Measurements from ENCODE around the gene RTN4IP1.

Gene RTN4IP1

DNA sequence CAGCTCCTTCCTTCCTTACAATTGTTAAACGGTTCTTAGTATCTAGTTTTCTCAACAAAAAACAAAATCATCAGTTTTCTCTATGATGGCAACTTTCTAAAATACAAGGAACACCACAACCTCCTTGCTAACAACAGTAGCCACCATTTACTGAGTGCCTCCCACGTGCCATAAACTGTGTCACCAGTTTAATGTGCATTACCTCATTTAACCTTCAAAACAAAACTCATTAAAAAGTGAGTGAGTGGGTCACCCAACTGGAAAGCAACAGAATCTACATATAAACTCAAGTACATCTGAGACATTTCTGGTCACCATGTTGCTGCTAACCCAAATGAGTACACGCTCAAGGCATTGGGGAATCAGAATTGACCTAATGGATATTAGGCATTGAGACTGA, 11.0 kb downstream of the RTN4IP1 start:
- H3K4me3 ChIP-seq: no peak overlapping the region
- DNase-seq (ENCODE audit: low spot score in 2 of 2): no peak
- H3K9me3 ChIP-seq: no peaks in the 10 kb centered on the region
- H3K4me1 ChIP-seq: peaks cover 14% of the 10 kb centered on the region
- no peaks in the 10 kb centered on the region for H3K27me3 ChIP-seq (ENCODE audit: low read depth)
- in situ Hi-C loops (cut with MboI; ENCODE audit: low sequenced_read_pairs): no loop called here
- H3K36me3 ChIP-seq (replicated peaks): peaks cover 4% of the 10 kb centered on the region; the same call in 1 of the 2 replicates

- Histone ChIP-seq H3K4me3 (no peak overlapping the region), H3K36me3 (replicated peaks) (peaks cover 4% of the 10 kb centered on the region), H3K9me3 (no peaks in the 10 kb centered on the region), H3K4me1 (peaks cover 19% of the 10 kb centered on the region), H3K27me3 (ENCODE audit: low read depth) (no peaks in the 10 kb centered on the region)
- in situ Hi-C loops (cut with MboI; ENCODE audit: low sequenced_read_pairs): no loop called here
- no peak for DNase-seq (ENCODE audit: low spot score in 2 of 2)
These were observed 11.4 kb downstream of the RTN4IP1 start for GRCh38 chr6:106617857-106618256.

GRCh38 chr6:106617302-106617701, 12.0 kb downstream of the RTN4IP1 start:
- Histone ChIP-seq H3K4me3 (no peak overlapping the region), H3K9me3 (no peaks in the 10 kb centered on the region), H3K4me1 (peaks cover 19% of the 10 kb centered on the region), H3K36me3 (replicated peaks) (peaks cover 4% of the 10 kb centered on the region), H3K27me3 (ENCODE audit: low read depth) (no peaks in the 10 kb centered on the region)
- in situ Hi-C loops (cut with MboI; ENCODE audit: low sequenced_read_pairs): no loop called here
- DNase-seq (ENCODE audit: low spot score in 2 of 2): no peak

GRCh38 chr6:106614592-106615257, 14.6 kb downstream of the RTN4IP1 start:
- DNase-seq (ENCODE audit: low spot score in 2 of 2): no peak
- Histone ChIP-seq H3K9me3 (no peaks in the 10 kb centered on the region), H3K4me1 (peaks cover 19% of the 10 kb centered on the region), H3K36me3 (replicated peaks) (peaks cover 6% of the 10 kb centered on the region), H3K4me3 (no peak overlapping the region), H3K27me3 (ENCODE audit: low read depth) (no peaks in the 10 kb centered on the region)
- in situ Hi-C loops (cut with MboI; ENCODE audit: low sequenced_read_pairs): no loop called here

DNA sequence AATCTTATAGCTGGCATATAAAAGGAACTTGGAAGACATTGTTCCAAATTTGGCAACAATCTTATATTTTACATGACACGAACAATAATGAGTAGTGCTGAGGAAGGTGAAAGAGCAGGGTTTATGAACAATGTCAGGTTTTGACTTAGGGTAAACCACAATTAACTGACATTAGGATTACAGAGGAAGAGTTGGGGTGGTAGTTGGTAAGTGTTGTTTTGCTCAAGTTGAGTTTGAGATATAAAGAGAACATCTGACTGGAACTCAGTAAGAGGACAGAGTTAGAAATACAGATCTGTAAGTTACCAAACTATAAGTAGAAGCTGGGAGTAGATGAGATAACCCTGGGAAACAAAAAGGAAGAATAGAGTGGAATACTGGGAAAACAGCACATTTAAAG, 15.1 kb downstream of the RTN4IP1 start:
- no peaks in the 10 kb centered on the region for H3K27me3 ChIP-seq (ENCODE audit: low read depth)
- no peak for DNase-seq (ENCODE audit: low spot score in 2 of 2)
- H3K4me1 ChIP-seq: peaks cover 19% of the 10 kb centered on the region
- no peaks in the 10 kb centered on the region for H3K9me3 ChIP-seq
- H3K4me3 ChIP-seq: no peak overlapping the region
- in situ Hi-C loops (cut with MboI; ENCODE audit: low sequenced_read_pairs): no loop called here
- peaks cover 6% of the 10 kb centered on the region for H3K36me3 ChIP-seq (replicated peaks)

DNA sequence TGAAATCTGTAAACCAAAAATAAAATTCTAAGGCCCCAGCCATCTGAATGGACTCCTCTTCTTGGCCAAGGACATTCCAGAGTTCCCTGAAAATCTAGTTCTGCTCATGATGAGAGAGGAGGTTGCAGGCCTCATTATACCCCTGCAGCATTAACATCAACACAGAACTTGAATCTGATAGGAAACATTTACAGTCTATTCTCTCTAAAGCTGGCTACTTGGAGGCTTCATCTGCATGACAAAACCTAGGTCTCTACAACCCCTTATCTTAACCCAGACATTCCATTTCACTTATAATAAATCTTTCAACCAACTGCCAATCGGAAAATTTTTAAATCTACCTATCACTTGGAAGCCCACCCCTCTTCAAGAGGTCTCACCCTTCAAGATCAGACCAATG, 15.7 kb downstream of the RTN4IP1 start:
- peaks cover 6% of the 10 kb centered on the region for H3K36me3 ChIP-seq (replicated peaks)
- peak; percentile 38 to 75 for DNase-seq (ENCODE audit: low spot score in 2 of 2)
- H3K9me3 ChIP-seq: no peaks in the 10 kb centered on the region
- H3K4me1 ChIP-seq: peaks cover 19% of the 10 kb centered on the region
- in situ Hi-C loops (cut with MboI; ENCODE audit: low sequenced_read_pairs): no loop called here
- no peaks in the 10 kb centered on the region for H3K27me3 ChIP-seq (ENCODE audit: low read depth)
- H3K4me3 ChIP-seq: no peak overlapping the region

DNA sequence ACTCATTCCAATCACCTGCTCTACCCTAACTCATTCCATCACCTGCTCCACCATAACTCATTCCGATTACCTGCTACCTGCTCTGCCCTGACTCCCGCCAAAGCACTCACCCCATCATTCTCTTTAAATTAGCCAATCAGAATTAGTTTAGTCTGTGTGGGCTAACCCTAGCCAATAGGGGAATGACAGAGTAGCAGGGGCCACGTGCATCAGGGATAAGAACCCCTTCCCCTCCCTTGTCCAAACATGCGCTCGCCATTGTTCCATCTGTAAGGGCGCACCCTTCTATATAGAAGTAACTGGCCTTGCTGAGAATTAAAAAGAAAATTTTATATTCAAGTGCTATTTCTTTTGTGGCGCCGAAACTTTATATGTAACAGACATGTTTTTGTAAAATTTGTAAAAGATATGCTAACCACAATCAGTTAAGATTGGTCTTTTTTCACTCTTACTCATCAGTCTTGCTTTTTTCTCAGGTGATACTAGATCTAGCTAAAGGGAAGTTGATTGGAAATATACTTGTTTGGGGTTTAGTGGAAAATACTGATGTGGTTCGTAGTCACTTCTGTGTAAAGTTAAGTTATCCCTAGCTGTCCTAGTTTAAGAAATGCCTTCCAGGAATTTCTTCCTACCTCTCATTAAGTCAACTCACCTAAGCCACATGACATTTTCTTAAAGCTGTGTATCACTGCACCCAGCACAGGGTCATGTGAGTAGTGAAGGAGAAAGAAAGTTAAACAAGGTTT, 16.5 kb downstream of the RTN4IP1 start:
- Histone ChIP-seq H3K4me1 (peaks cover 19% of the 10 kb centered on the region), H3K9me3 (no peaks in the 10 kb centered on the region), H3K27me3 (ENCODE audit: low read depth) (no peaks in the 10 kb centered on the region), H3K4me3 (no peak overlapping the region), H3K36me3 (replicated peaks) (peaks cover 6% of the 10 kb centered on the region)
- no peak for DNase-seq (ENCODE audit: low spot score in 2 of 2)
- in situ Hi-C loops (cut with MboI; ENCODE audit: low sequenced_read_pairs): no loop called here

GRCh38 chr6:106611030-106611429, 18.3 kb downstream of the RTN4IP1 start:
- H3K4me1 ChIP-seq: peaks cover 19% of the 10 kb centered on the region
- H3K9me3 ChIP-seq: no peaks in the 10 kb centered on the region
- H3K27me3 ChIP-seq (ENCODE audit: low read depth): no peaks in the 10 kb centered on the region
- DNase-seq (ENCODE audit: low spot score in 2 of 2): no peak
- in situ Hi-C loops (cut with MboI; ENCODE audit: low sequenced_read_pairs): no loop called here
- no peak overlapping the region for H3K4me3 ChIP-seq
- H3K36me3 ChIP-seq (replicated peaks): peaks cover 3% of the 10 kb centered on the region; the same call in 1 of the 2 replicates

- in situ Hi-C loops (cut with MboI; ENCODE audit: low sequenced_read_pairs): no loop called here
- DNase-seq (ENCODE audit: low spot score in 2 of 2): peak in 1 of 2 experiments; percentile 40
- peaks cover 16% of the 10 kb centered on the region for H3K4me1 ChIP-seq
- H3K27me3 ChIP-seq (ENCODE audit: low read depth): no peaks in the 10 kb centered on the region
- peaks cover 3% of the 10 kb centered on the region; the same call in 1 of the 2 replicates for H3K36me3 ChIP-seq (replicated peaks)
- H3K9me3 ChIP-seq: 0 out of 2 replicates have a peak, but pooled peaks cover 2% of the 10 kb centered on the region
- H3K4me3 ChIP-seq: no peak overlapping the region
These were observed 19.6 kb downstream of the RTN4IP1 start for GRCh38 chr6:106609699-106610098.

DNA sequence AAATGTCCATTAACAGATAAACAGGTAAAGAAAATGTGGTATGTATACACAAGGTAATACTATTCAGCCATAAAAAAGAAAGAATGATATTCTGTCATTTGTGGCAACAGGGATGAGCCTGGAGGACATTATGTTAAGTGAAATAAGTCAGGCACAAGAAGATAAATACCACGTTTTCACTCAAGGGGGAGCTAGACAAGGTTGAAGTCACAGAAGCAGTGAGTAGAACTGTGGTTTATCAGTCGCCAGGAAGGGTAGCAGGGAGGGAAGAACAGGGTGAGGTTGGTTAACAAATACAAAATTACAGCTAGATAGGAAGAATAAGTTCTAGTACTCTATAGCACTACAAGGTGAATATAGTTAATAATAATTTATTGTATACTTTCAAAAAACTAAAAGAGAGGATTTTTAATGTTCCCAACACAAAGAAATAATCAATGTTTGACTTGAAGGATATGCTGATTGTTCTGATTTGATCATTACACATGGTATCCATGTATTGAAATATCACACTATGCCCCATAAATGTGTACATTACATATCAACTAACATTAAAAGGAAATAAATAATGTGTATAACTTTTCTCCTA, 21.1 kb downstream of the RTN4IP1 start:
- Histone ChIP-seq H3K4me1 (peaks cover 3% of the 10 kb centered on the region), H3K36me3 (replicated peaks) (peaks cover 3% of the 10 kb centered on the region; the same call in 1 of the 2 replicates), H3K9me3 (0 out of 2 replicates have a peak, but pooled peaks cover 2% of the 10 kb centered on the region), H3K4me3 (no peak overlapping the region), H3K27me3 (ENCODE audit: low read depth) (no peaks in the 10 kb centered on the region)
- peak; percentile 46 to 50 for DNase-seq (ENCODE audit: low spot score in 2 of 2)
- in situ Hi-C loops (cut with MboI; ENCODE audit: low sequenced_read_pairs): no loop called here

DNA sequence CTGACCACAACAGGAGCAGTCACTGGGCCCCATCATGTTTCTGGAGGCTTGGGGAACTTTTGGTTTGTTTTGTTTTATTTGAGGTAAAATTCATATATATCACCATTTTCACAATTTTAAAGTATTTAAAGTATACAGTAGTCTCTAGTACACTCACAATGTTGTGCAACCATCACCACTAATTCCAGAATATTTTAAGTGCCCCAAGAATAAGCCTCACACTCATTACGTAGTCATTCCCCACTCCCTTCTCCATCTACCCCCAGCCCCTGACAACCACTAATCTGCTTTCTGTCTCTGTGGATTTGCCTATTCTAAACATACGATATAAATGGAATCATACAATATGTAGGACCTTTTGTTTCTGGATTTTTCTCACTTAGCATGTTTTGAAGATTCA, 29.0 kb downstream of the RTN4IP1 start:
- in situ Hi-C loops (cut with MboI; ENCODE audit: low sequenced_read_pairs): no loop called here

DNA sequence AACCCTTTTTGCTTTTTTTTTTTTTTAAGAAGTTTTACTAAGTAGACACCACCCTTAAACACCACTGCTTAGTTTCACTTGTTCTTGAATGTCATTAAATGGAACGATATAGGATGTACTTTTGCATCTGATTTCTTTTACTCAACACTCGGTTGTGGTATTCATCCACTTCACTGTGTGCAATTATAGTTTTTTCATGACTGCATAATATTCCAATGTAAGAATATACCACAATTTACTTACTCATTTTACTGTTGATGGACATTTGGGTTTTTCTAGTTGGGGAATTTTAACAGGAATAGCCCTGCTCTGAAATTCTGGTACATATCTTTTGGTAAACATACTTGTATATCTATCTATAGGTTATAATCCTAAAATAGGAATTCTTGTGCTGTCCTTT, 29.9 kb downstream of the RTN4IP1 start:
- no peak for DNase-seq (ENCODE audit: low spot score in 2 of 2)
- in situ Hi-C loops (cut with MboI; ENCODE audit: low sequenced_read_pairs): no loop called here
- no peaks in the 10 kb centered on the region for H3K36me3 ChIP-seq (replicated peaks)
- H3K4me3 ChIP-seq: no peak overlapping the region
- no peaks in the 10 kb centered on the region for H3K27me3 ChIP-seq (ENCODE audit: low read depth)
- no peaks in the 10 kb centered on the region for H3K9me3 ChIP-seq
- no peaks in the 10 kb centered on the region for H3K4me1 ChIP-seq

More for the DNA sequence above, 29.0 kb downstream of the RTN4IP1 start:
- Histone ChIP-seq H3K27me3 (ENCODE audit: low read depth) (no peaks in the 10 kb centered on the region), H3K36me3 (replicated peaks) (no peaks in the 10 kb centered on the region), H3K9me3 (no peaks in the 10 kb centered on the region), H3K4me1 (no peaks in the 10 kb centered on the region), H3K4me3 (no peak overlapping the region)
- no peak for DNase-seq (ENCODE audit: low spot score in 2 of 2)

GRCh38 chr6:106591111-106591825, 38.0 kb downstream of the RTN4IP1 start:
- H3K4me3 ChIP-seq: no peak overlapping the region
- no peaks in the 10 kb centered on the region for H3K27me3 ChIP-seq (ENCODE audit: low read depth)
- no peaks in the 10 kb centered on the region for H3K9me3 ChIP-seq
- in situ Hi-C loops (cut with MboI; ENCODE audit: low sequenced_read_pairs): no loop called here
- no peak for DNase-seq (ENCODE audit: low spot score in 2 of 2)
- H3K4me1 ChIP-seq: peaks cover 3% of the 10 kb centered on the region; the same call in 1 of the 2 replicates
- peaks cover 5% of the 10 kb centered on the region for H3K36me3 ChIP-seq (replicated peaks)

Data from HAP-1 (cell line).